Gastroesophageal sphincter (tissue), 4 donors: ENCODE data around the gene SNX32. TPM values are rescaled to one million over a fixed set of nuclear protein-coding genes. Genes with fewer than 3 reads are reported as not detected.
A peak's percentile ranks its signal among the peaks of the same experiment; 100 is the strongest.

Source experiments
- ATAC-seq: fragments of 150-250 bp; one replicate; pipeline ENCODE4 v1.9.1; 2016; ENCODE audit warnings: mild to moderate bottlenecking, moderate library complexity
- H3K27ac ChIP-seq, 4 donors: fragments of 200-600 bp; sonication (generic) in 3 of 4; 1 replicate in 3 of 4; 2 replicates in 1 of 4; pipeline ENCODE4 v1.5.1; 2016 to 2019
- H3K27me3 ChIP-seq: fragments of 200-600 bp; sonication (generic); one replicate; pipeline ENCODE4 v1.5.1; 2019
- H3K36me3 ChIP-seq, 2 donors: fragments of 200-600 bp; sonication (generic); one replicate each; pipeline ENCODE4 v1.5.1; 2019; ENCODE audit warnings: control low read depth in 1 of 2
- H3K4me1 ChIP-seq, 3 donors: fragments of 200-600 bp; sonication (generic); 1 replicate in 2 of 3; 2 replicates in 1 of 3; pipeline ENCODE4 v1.5.1; 2016 to 2019; ENCODE audit warnings: control low read depth in 2 of 3
- H3K4me3 ChIP-seq, 2 donors: fragments of 200-600 bp; sonication (generic); one replicate each; pipeline ENCODE4 v1.5.1; 2019; ENCODE audit warnings: mild to moderate bottlenecking in 1 of 2, moderate library complexity in 1 of 2
- H3K9me3 ChIP-seq, 3 donors: fragments of 200-600 bp; sonication (generic); one replicate each; pipeline ENCODE4 v1.5.1; 2017 to 2019; ENCODE audit warnings: control low read depth in 2 of 3
- EP300 ChIP-seq: sonication (generic); formaldehyde crosslinking; IDR thresholded peaks from one replicate; pipeline ENCODE4 v1.6.1; 2017; ENCODE audit warnings: antibody characterized with exemption, mild to moderate bottlenecking
- POLR2A ChIP-seq, 2 donors: fragments of 450-650 bp; IDR thresholded peaks; one replicate each; pipeline ENCODE4 v1.6.1; 2017; ENCODE audit warnings: antibody characterized with exemption in 2 of 2, mild to moderate bottlenecking in 2 of 2, moderate library complexity in 1 of 2
- POLR2AphosphoS5 ChIP-seq: sonication (generic); formaldehyde crosslinking; IDR thresholded peaks from one replicate; pipeline ENCODE4 v1.6.1; 2017; ENCODE audit warnings: antibody characterized with exemption
- WGBS, 2 donors: methylation state at CpG; one replicate each; pipeline ENCODE4 v1.1.5; 2018; ENCODE audit warnings: low coverage in 1 of 2; 5-methylcytosine and 5-hydroxymethylcytosine counted together
- total RNA-seq, 4 donors: library from RNA; depleted of rRNA; stranded (reverse); fragments of >200 nt; gene quantifications; one replicate each; pipeline ENCODE4 v1.1.0, GENCODE V29; 2016
- TF ChIP-seq, protein P1 (sequence below), 4 experiments: fragments of 200-600 bp in 2 of 4; fragments of 450-650 bp in 2 of 4; sonication (generic) in 1 of 4; IDR thresholded peaks; one replicate each; pipeline ENCODE4 v1.5.1; 2017 to 2019; ENCODE audit warnings: antibody characterized with exemption in 4 of 4, mild to moderate bottlenecking in 2 of 4, moderate library complexity in 2 of 4

Gene SNX32
- total RNA-seq = under 1 TPM in 1 of 4 donors, not detected in 3; 0.13 TPM

DNA sequence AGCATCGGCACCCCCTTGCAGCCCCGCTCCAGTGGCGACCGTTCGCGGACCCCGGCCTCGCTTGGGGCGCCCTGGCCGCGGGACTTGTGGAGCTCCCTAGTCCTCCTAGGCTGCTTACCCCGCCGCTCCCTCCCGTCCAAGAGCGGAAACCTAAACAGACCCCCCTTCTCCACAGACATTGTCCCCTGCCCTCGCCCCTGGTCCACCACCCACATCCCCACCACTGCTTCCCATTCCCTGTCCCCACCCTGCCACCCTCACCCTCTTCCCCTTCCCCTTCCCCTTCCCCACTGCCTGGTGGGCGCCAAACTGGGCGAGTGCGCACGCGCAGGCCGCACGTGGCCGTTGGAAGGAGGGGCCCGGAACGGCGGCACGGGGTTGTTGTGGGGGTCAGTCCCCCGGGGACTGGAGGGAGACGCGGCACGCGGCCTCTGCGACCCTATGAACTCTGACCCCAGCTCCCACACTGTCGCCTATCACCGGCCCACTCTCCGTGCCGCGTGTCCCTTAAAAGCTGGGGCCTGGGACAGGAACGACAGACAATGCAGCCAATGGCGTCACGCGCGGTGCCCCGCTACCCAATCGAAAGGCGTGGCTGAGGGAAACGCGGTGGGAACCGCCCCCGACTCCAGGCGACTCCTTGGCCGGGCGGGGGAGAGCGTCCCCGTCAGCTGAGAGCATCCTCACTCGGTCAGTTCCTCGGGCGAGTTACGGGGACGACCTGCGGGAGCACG lies at the start of gene SNX32:
Gene SNX32, plus strand, starts transcription at position 667 of the 734 bp plus-strand sequence. CDS start 103 bp downstream, outside the sequence.
- TF ChIP-seq POLR2AphosphoS5 = peak; percentile 16
- TF ChIP-seq, protein P1, sequence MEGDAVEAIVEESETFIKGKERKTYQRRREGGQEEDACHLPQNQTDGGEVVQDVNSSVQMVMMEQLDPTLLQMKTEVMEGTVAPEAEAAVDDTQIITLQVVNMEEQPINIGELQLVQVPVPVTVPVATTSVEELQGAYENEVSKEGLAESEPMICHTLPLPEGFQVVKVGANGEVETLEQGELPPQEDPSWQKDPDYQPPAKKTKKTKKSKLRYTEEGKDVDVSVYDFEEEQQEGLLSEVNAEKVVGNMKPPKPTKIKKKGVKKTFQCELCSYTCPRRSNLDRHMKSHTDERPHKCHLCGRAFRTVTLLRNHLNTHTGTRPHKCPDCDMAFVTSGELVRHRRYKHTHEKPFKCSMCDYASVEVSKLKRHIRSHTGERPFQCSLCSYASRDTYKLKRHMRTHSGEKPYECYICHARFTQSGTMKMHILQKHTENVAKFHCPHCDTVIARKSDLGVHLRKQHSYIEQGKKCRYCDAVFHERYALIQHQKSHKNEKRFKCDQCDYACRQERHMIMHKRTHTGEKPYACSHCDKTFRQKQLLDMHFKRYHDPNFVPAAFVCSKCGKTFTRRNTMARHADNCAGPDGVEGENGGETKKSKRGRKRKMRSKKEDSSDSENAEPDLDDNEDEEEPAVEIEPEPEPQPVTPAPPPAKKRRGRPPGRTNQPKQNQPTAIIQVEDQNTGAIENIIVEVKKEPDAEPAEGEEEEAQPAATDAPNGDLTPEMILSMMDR (IDR thresholded peaks at IDR 0.05) = no peak
- TF ChIP-seq POLR2A (IDR thresholded peaks at IDR 0.05) = no peak
- H3K36me3 ChIP-seq = no peaks in the 10 kb centered on the region
- H3K4me3 ChIP-seq = peak within 1 kb of the TSS; percentile 39 to 63
- H3K4me1 ChIP-seq = peaks cover 0 to 19% (median 10%) of the 10 kb centered on the region in 3 donors
- peaks cover 7% of the 10 kb centered on the region for H3K27me3 ChIP-seq
- peak within 1 kb of the TSS in 3 of 4 donors; percentile 48 to 59 (median 50) for H3K27ac ChIP-seq
- 0% methylated on average over 3 of the region's 63 CpGs; no CpG with 5 or more reads in 1 of the 2 donors for WGBS, 2 donors
- no peaks in the 10 kb centered on the region for H3K9me3 ChIP-seq
- ATAC-seq = peak; percentile 100

DNA sequence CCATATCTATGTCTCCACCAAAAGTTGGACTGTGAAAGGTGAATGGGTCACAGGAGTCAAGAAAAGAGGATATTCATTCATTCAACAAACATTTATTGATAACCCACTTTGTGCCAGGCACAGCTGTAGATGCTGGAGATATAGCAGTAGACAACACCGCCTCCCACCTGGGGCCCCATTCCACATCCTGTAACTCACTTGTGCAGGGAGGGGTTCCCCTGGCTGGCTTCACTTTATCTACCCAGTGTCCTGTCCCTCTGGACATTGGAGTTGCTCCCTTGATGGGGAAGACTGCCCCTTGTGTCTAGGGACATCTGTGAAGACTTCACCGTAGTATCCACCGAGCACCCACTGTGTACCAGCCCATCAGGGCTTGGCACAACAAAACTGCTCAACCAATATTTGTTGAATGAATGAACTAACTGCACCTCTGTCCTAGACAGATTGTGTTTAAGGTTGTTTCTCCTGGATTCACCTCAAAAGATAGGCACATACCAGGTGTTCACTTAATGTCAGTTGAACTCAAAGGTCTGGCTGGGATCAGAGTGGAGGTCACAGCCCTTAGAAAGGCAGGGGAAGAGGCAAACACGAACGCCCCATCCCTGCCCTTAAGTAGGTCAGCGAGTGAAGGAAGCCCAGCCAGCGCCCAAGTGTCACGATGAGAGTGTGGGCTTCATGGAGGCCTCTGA lies 48.3 kb upstream of the SNX32 start:
- peaks cover 64% of the 10 kb centered on the region for H3K27me3 ChIP-seq

DNA sequence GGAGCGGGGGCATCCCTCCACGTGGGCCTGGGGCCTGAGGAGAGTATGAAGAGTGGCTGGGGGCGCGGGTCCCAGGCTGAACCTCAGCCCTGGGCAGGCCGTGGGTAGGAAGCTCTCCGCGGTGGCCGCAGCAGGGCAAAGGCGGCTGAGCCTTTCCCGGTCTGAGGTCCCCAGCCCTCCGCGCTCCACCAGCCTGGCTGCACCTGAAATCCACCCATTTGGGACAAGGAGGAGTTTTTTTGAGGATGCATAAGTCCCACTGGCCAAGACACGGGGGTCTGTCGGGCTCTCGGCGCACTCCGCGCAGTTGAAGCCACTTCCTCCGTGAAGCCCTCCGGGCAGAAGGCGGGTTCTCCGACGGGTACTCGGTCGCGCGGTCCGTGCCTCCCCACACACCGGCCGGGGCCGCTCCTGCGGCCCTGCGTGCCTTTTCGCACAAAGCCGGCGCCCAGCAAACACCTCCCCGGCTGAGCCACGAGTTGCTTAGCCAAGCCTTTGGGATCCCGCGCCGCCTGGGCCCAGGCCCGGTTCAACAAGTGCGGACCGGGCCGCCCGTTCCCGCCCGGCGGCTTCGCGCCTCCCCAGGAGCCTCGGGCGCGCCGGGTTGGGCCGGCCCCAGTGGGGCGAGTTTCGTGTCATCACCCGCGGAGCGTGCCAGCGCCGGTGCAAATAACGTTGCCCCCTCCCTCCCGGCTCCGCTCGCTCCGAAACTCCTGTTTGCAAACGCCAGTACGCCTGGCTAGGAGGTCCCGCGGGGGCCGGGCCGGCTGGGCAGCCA lies 47.6 kb upstream of the SNX32 start:
- Histone ChIP-seq H3K27me3 (peaks cover 69% of the 10 kb centered on the region), H3K9me3 (no peaks in the 10 kb centered on the region), H3K27ac (no peak overlapping the region), H3K4me3 (peak overlapping the region in 1 of 2 donors; percentile 40), H3K36me3 (no peaks in the 10 kb centered on the region), H3K4me1 (peaks cover 0 to 36% (median 14%) of the 10 kb centered on the region in 3 donors)
- 46% methylated on average over 3 of the region's 74 CpGs; no CpG with 5 or more reads in 1 of the 2 donors for WGBS, 2 donors
- TF ChIP-seq POLR2A (IDR thresholded peaks at IDR 0.05) (no peak), EP300 (no peak), POLR2AphosphoS5 (no peak)
- TF ChIP-seq, protein P1 (IDR thresholded peaks at IDR 0.05) = no peak
- ATAC-seq = peak; percentile 32

More for the DNA sequence above, 48.3 kb upstream of the SNX32 start:
- no peak overlapping the region for H3K4me3 ChIP-seq
- no peak overlapping the region for H3K27ac ChIP-seq
- no peaks in the 10 kb centered on the region for H3K36me3 ChIP-seq
- no peaks in the 10 kb centered on the region for H3K9me3 ChIP-seq
- ATAC-seq = no peak
- 75 to 100% methylated on average over 2 to 6 of the region's 8 CpGs for WGBS, 2 donors
- peaks cover 0 to 39% (median 14%) of the 10 kb centered on the region in 3 donors for H3K4me1 ChIP-seq
- TF ChIP-seq POLR2AphosphoS5 (no peak), POLR2A (IDR thresholded peaks at IDR 0.05) (no peak), EP300 (no peak)
- TF ChIP-seq, protein P1 (IDR thresholded peaks at IDR 0.05) = no peak

DNA sequence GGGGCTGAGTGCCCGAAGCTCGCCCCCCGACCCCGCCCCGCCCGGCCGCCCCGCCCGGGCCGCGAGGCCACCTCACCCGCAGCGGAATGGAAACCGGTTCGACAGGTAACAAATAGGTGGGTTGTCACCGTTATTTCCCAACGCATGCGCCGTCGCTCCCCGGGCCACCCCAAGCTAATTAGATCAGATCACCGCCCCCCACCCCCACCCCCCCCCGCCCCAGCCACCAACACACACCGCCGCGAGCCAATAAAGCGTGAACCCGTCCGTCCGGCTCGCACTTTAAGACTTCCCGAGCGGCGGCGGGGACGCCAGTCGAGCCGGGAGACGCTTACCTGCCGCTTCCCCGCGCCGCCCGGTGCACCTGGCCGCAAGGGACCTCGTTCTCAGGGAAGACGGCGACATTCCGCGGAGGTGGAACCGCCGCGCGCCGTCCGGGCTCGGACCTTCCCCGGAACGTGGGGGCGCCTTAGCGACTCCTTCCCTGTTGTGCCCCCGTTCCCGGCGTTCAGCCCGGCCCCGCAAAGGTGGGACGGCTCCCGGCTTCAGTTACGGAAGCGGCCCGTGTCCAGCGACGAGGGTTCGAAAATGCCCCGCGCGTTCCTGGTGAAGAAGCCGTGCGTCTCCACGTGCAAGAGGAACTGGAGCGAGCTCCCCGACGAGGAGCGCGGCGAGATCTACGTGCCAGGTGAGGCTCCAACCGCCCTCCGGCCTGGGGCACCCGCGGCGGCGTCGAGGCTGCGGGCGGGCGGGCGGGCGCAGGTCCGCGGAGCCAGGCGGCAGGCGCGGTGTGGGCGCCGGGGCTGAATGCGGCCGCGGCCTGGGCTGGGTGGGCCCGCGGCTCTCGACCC lies 46.8 kb upstream of the SNX32 start, which contains the start of gene OVOL1:
Gene OVOL1, plus strand, starts transcription at position 278 of the 851 bp plus-strand sequence. Its CDS starts 311 bp downstream, at position 589.
- peaks cover 77% of the 10 kb centered on the region for H3K27me3 ChIP-seq
- H3K4me1 ChIP-seq = peaks cover 0 to 28% (median 14%) of the 10 kb centered on the region in 3 donors
- H3K27ac ChIP-seq = no peak within 1 kb of the TSS
- peak within 1 kb of the TSS in 1 of 2 donors; percentile 40 for H3K4me3 ChIP-seq
- no peaks in the 10 kb centered on the region for H3K9me3 ChIP-seq
- no peaks in the 10 kb centered on the region for H3K36me3 ChIP-seq
- no CpG with 5 or more reads among the region's 112 CpGs for WGBS, 2 donors
- no peak for ATAC-seq
- TF ChIP-seq, protein P1 (IDR thresholded peaks at IDR 0.05) = no peak
- TF ChIP-seq POLR2AphosphoS5 (no peak), EP300 (no peak)
